GM18505 (cell line): Measurements from ENCODE around the gene DFFB.

ENCODE experiments used
- ATAC-seq: cut with Tn5 transposase; IDR thresholded peaks from one replicate; pipeline ENCODE4 v1.9.1; 2021; ENCODE audit not compliant: unreplicated experiment
- POLR2A ChIP-seq: IDR thresholded peaks from 4 replicates; pipeline ENCODE4 v1.6.1; 2011; ENCODE audit warnings: borderline replicate concordance; ENCODE audit not compliant: insufficient read depth, insufficient read length; ENCODE audit errors: extremely low read depth

Gene DFFB

GRCh38 chr1:3890389-3891328 is 33.4 kb downstream of the DFFB start:
- ATAC-seq, result no peak
- no peak for TF ChIP-seq POLR2A

DNA sequence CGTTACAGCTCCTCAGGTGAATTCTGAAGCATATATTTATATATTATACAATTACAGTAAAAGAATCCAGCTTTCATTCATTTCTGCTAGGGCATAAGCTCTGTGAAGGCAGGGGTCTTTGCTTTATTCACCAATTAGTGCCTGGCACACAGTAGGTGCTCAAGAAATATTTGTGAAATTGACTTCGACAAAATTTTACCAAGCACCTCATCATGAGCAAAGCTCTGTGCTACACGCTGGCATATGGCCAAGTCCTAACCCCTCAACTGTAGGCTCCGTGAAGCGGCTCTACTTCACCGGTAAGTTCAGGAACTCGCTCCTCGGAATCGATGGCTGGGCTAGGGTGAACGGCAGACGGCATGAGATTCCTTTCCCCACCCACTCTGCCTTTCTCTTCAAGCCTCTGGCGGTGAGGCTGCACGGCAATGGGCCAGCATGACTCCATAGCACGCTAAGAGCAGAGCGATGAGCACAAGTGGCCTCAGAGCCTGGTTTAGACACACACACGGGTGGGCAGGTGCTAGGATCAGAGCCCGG is 34.1 kb downstream of the DFFB start:
- TF ChIP-seq POLR2A, result no peak
- ATAC-seq, result no peak

DNA sequence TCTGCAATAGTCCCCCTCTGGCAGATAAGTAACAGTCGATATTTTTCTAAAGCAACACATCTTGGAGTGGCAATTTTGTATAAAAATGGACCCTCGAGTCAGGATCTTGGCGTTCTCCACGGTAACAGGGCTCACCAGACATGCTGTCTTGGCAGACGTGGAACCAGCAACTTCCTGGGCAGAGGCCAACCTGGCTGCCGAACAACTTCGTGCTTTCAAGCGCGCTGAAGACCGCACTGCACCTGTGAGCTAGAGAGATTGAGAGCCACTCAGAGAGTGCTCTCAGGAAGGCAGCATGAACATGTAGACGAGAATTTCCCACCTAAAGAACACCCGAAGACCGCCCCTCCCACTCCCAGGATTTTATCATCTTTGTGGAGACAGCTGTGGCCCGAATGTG is 35.5 kb downstream of the DFFB start:
- TF ChIP-seq POLR2A, result no peak
- ATAC-seq, result no peak

DNA sequence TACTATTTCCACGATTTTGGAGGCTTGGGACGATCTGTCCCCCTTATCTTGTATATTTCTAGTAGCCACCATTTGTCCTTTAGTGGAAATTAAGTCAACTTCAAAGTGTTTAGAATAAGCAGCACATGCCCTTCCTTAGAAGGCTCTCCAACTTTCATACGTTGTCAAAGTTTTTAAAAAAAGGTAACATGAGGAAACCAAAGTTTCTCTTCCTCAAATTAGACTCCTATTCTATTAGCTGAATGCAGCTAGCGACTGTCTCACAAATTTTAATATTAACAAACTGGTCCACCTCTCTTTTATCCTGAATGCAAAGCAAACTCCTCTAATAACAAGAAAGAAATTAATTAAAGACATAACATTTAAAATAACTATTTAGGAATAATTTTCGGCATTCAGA is 35.9 kb downstream of the DFFB start:
- TF ChIP-seq POLR2A, result no peak
- no peak for ATAC-seq

GRCh38 chr1:3894626-3895278 is 37.5 kb downstream of the DFFB start:
- ATAC-seq, result no peak
- no peak for TF ChIP-seq POLR2A

DNA sequence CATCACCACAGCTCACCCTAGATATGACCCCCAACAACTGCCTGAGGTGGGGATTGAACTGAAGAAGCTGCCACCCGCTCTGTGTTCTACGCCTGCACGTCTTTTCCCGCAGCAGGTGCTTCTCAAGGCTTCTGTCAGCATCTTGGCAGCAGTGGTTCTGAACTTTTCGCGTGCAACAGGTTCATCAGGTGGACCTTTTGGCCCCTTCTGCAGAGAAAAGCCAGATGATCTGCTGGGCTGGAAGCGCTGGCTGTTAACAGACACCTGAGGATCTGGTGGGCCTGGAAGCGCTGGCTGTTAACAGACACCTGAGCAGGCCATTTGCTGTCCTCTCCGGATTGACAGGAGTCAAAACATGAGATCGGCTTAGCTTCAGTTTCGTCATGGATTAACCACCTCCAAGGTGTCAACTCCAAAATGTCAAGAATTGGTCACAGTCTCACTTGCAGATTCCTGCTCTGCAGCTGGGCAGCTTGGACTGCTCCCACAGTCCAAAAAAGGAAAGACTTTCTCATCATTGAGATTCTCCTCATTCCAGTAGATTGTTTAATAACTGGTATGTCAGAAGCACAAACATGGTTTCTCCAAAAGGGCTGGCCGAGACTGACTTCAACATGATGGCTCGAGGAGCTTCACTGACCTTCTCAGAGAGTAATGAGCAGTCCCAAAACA is 38.1 kb downstream of the DFFB start:
- ATAC-seq, result no peak
- TF ChIP-seq POLR2A, result no peak

DNA sequence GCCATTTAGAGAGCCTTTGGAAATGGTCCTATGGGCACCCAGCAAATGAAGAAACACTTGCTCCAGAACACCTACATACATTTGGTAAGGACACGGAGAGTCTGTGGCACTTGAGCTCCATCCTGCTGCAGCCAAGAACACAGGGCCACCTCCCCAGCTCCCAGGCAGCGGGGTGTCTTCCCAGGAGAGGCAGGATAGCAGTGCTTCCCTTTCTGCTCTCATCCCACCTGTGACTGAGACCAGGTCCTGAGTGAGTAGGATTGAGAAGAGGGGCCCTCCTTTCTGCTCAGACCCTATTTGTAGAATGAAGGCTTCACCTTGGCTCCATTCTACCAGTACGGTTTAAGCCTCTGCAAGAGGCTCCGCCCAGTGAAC is 38.7 kb downstream of the DFFB start:
- no peak for TF ChIP-seq POLR2A
- no peak for ATAC-seq

DNA sequence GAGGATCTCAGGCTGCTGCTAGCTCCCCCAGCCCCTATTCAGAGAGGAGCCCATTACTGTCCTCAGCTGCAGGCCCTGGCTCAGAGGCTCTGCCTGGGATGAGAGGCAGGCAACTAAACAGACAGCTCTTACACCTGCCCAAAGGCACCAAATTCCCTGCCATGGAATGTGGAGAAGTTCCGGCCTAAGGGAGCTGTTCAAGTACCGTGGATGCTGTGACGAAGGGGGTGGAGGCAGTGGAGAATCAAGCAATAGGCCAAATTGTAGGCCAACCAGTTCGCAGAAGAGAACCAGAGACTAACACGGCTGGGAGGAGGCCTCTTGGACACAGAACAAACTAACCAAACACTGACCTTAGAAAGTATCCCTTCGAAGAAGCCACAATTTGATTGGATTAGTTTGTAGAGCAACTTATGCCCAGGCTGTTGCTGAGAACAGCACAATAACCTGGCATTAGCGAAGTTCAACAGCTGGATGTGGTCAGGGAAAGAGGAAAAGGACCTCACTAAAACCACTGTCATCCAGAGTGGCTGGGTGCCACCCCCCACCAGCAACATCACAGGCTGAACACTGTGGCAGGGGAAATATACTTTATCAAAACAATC is 39.2 kb downstream of the DFFB start:
- ATAC-seq, result no peak
- no peak for TF ChIP-seq POLR2A

DNA sequence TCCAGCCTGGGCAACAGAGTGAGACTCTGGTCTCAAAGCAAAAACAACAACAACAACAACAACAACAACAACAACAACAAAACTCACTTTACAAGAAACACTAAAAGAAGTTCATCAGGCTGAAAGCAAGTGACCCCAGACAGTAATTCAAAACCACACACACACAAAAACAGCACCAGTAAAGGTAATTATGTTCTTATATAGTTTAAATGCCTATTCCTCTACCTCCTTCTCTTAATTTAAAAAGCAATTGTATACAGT is 41.1 kb downstream of the DFFB start:
- ATAC-seq, result no peak
- TF ChIP-seq POLR2A, result no peak

DNA sequence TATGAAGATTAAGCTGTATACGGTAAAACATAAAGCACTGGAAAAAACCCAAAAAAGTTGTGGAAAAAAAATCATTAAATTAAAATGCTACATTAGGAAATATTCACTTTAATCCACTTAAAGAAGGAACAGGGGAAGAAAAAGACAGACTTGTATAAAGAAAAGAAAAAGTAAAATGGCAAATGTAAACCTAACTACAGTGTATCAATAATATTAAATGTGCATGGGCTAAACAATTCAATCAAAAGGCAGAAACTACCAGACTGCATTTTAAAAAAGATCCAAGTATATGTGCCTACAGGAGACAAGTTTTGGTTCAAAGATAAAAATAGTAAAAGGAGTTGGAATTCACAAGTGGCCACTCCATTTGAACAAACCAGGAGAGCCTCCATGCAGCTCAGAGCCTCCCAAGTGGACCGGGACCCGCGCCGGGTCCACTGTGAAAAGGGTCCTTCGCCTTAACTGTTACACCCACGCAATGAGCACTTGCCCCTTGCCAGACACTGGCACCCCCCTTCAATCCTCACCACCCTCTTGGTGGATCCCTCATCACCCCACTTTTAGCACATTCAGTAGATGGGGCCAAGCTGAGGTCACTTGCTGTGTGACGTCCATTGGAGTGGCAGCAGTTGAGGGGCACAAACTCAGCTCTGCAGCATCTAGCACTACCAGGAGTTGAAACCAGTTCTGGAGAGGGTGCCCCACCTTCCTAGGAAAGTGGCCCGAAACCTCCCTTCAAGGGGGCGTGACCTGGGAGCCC is 41.9 kb downstream of the DFFB start:
- ATAC-seq, result no peak
- no peak for TF ChIP-seq POLR2A

GRCh38 chr1:3899754-3900149 is 42.5 kb downstream of the DFFB start:
- no peak for TF ChIP-seq POLR2A
- ATAC-seq, result peak; percentile 7

GRCh38 chr1:3900150-3900968 is 43.1 kb downstream of the DFFB start, which contains the start of gene C1orf174:
Gene C1orf174, minus strand, starts transcription at chr1:3900272. Its CDS starts 86 bp downstream, at chr1:3900186.
- TF ChIP-seq POLR2A, result peak; percentile 65
- peak; percentile 59 for ATAC-seq
